ENCODE results near the gene ADSS1.

Gene ADSS1

DNA sequence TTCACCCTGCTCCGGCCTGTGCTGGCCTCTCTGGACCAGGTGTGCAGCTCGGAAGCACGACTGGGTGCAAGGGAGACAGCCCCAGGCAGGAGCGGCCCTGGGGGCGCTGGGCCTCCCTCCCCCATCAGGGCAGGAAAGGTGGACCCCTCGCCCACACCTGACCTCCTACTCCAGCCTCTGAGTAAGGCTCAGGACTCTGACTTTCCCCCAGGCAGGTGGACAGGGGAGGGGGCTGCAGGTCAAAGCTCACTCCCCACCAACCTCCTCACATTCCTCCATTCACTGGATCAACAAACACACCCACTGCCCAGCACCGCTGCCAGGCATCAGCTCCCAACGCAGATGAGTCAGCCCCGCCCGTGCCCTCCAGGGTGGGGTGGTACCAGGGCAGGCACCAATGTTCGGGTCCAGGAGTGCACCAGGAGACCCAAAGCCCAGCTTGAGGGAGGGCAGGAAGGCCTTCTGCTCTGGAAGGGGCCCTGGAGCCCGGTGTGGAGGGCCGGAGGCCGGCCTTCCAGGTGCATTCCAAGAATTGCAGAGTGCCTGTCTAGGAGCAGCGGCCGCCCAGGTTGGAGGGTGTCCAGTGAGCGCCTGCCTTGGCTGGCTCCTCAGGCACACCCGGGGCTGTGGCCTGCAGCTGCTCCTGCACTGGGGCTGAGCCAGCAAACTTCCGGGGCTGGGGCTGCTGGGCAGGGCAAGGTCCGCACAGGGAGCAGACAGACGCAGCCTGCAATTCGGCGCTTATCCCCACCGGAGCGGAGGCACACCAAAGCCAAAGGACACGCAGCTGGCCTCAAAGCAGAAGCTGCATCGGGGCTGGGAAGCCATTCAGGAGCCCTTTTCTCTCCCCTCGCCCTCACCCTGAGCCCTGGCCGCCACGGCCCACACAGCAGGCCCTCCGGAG lies 36.2 kb upstream of the ADSS1 start:
- DNase-seq (ENCODE audit: low spot score), result peak; percentile 87

GRCh38 chr14:104688505-104689108 lies 35.4 kb upstream of the ADSS1 start:
- DNase-seq (ENCODE audit: low spot score), result no peak

GRCh38 chr14:104689109-104689880 lies 34.7 kb upstream of the ADSS1 start, which contains the start of gene INF2:
Gene INF2, plus strand, starts transcription at chr14:104689618. Its CDS starts 11,748 bp downstream, at chr14:104701366.
- no peak for DNase-seq (ENCODE audit: low spot score)

DNA sequence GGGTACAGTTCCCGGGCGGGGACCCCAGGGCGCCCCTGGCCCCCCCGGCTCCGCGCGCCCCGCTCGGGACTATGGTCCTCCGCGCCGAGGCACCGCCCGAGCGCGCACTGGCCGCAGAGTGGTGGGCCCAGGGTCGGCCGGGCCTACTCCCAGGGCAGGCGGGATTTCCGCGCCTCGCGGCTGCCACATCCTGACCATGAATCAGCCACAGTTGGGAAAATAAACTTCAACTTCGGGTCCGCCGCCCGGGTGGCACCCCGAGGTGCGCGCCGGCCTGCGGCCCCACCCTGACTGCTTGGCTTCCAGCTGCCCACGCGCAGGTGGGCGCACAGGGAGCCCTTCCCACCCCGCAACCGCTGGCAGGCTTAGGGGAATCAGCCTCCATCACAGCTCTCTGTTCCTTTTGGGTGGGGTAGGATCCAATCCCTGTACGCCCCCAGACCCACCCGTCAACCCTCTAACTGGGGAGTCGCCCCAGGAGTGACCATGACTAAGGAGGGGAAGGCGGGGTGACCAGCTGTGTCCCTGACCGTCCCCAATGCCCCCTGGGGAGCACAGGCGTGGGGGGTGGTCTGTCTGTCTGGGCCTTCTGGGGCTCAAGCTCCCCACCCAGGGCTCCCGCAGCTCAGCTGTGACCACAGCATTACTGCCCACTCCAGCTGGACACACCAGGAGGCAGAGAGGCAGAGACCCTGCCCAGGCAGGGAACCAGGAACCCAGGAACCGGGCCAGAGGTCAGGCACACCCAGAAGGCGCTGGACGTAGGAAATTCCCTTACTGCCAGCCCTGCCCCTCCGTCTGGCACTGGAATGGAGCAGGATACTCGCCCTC lies 33.9 kb upstream of the ADSS1 start:
- DNase-seq (ENCODE audit: low spot score), result no peak

DNA sequence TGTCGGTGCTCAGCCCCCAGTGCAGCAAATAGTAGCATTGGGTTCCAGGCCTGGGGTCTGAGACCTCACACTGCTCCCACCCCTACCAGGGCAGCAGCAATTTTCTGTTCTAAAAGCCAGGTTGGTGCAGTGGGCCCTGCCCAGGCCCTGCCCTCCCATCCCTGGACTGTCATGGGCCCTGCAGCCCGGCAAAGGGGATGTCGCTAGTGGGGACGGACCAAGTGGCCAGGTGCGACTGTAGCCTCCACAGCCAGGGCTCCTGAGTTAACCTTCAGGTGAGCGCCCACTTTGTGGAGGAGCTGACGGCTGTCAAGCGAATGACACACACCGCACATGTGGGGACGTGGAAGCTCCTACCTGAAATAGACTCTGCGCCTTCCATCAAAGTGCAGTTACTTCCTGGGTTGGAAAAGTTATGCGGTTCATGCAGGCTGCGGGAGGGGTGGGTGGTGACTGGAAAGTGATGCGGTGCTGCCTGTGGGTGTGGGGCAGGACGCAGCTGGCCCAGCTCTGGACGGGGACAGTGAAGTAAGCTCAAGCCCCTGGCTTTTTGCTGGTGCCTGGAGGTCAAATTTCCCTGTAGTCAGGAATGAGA lies 33.1 kb upstream of the ADSS1 start:
- no peak for DNase-seq (ENCODE audit: low spot score)

- no peak for DNase-seq (ENCODE audit: low spot score)
Measured at GRCh38 chr14:104691546-104692260, 32.3 kb upstream of the ADSS1 start.

- DNase-seq (ENCODE audit: low spot score), result no peak
Measured at GRCh38 chr14:104692261-104692938, 31.6 kb upstream of the ADSS1 start.

- DNase-seq (ENCODE audit: low spot score), result no peak
Measured at GRCh38 chr14:104692939-104693315, 31.1 kb upstream of the ADSS1 start.

- no peak for DNase-seq (ENCODE audit: low spot score)
Measured at GRCh38 chr14:104693482-104694431, 30.3 kb upstream of the ADSS1 start.

DNA sequence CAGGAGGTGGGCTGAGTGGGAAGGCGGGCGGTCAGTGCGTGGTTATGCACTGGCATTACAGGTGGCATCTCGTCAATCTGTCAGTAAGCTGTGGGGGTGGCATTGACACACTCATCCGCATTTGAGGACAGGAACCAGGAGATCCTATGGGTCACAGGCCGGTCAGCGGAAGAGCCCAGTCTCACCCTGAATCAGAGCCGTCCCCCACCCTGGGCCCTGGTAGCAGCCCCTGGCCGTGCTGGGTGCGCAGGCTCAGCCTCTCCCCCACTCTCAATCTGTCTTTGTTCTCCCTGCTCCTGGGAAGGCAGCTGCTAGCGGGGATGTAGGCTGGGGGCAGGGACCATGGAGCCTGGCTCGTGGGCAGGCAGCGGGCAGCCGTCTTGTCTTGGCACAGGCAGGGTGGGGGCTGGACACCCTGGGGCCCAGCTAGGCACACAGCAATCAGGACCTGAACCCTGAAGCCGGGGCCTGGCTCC lies 29.5 kb upstream of the ADSS1 start:
- DNase-seq (ENCODE audit: low spot score), result no peak

DNA sequence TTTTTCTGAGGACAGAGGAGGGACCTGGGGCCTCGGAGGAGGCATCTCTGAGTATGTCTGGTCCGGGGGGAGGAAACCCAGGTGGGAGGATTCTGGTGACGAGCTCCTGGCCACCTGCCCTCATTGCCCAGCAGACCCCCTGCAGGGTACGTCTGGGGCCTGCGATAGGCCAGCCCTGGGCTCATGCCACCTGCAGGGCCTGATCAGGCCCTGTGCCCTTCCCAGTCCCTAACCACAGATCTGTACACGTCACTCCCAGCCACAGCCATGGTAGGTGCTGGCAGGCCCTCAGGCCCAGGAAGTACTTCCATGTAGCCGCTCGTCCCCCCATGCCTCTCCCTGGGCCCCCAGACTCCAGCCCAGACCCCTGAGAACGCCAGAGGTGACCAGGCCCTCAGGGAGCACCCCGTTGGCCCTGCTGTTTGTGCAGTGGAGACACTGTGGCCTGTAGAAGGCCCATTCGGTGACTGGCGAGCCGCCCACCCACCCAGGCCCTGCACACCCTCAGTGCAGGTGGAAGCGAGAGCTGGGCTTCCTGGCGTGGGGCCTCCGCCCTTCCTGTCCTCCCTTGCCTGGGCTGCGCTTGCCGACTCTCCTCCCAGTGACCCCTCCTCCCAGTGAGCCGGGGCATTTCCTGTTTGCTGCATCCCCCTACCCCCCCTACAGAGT lies 28.9 kb upstream of the ADSS1 start:
- DNase-seq (ENCODE audit: low spot score), result no peak

GRCh38 chr14:104695660-104696000 lies 28.4 kb upstream of the ADSS1 start:
- no peak for DNase-seq (ENCODE audit: low spot score)

- DNase-seq (ENCODE audit: low spot score), result no peak
Measured at GRCh38 chr14:104696671-104697316, 27.2 kb upstream of the ADSS1 start.

DNA sequence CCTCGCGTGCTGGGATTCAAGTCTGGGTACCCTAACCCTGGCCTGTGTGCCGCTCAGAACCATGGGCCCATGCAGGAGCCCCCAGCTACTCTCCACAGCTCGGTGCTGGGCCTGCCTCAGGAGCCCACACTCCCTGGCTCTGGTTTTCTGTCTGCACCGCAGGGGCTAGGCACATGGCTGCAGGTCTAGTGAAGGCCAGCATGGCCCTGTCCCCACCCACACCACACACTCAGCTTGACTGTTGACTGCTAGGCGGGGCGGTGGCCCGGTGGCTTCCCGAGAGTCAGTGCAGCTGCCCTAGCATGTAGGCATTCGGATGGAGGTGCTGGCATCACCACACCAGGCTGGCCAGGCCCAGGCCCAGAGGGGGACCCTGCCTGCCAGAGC lies 26.7 kb upstream of the ADSS1 start:
- DNase-seq (ENCODE audit: low spot score), result no peak

GRCh38 chr14:104697892-104698583 lies 26.0 kb upstream of the ADSS1 start:
- no peak for DNase-seq (ENCODE audit: low spot score)

GRCh38 chr14:104698688-104699425 lies 25.2 kb upstream of the ADSS1 start:
- DNase-seq (ENCODE audit: low spot score), result no peak

DNA sequence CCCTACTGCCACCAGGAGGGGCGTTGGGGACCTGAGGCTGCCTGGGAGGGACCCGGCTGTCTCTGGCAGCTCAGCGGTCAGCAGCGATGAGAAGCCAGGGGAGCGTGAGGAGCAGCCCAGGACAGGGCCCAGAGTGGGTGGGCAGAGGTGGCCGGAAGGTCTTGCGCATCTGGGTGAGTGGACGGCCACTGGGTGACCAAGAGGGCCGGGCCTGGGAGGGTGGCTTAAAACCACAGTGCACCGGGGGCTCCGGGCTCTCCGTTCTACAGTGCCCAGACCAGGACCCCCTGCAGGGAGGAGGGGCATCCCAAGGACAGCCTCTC lies 24.6 kb upstream of the ADSS1 start:
- no peak for DNase-seq (ENCODE audit: low spot score)
